Cerebellar nuclear complex (tissue), 1 donor: ENCODE results near the gene TMEM9.
A peak's percentile ranks its signal among the peaks of the same experiment; 100 is the strongest.

ENCODE experiments used
- DNase-seq, 2 experiments: peaks; one replicate each; lab custom pipeline; 2025; lab: John Stamatoyannopoulos, UW

Gene TMEM9

GRCh38 chr1:201126832-201127754, 27.2 kb downstream of the TMEM9 start, which contains the start of gene ASCL5:
ASCL5 (minus strand) TSS chr1:201127184; CDS start chr1:201115372, 11,812 bp downstream.
- no peak for DNase-seq

- DNase-seq = no peak
These were observed 27.8 kb downstream of the TMEM9 start for GRCh38 chr1:201126463-201126831.

- DNase-seq = no peak
These were observed 28.5 kb downstream of the TMEM9 start for GRCh38 chr1:201125800-201126199.

- no peak for DNase-seq
These were observed 29.3 kb downstream of the TMEM9 start for GRCh38 chr1:201125019-201125418.

- DNase-seq = no peak
These were observed 30.4 kb downstream of the TMEM9 start for GRCh38 chr1:201123866-201124265.

- DNase-seq = no peak
These were observed 31.8 kb downstream of the TMEM9 start for GRCh38 chr1:201122321-201122957.

GRCh38 chr1:201119206-201120197, 34.8 kb downstream of the TMEM9 start:
- DNase-seq = no peak

- DNase-seq = no peak
These were observed 38.2 kb downstream of the TMEM9 start for GRCh38 chr1:201116091-201116490.

- DNase-seq = no peak
These were observed 38.8 kb downstream of the TMEM9 start for GRCh38 chr1:201115390-201115937.

- DNase-seq = peak; percentile 48 to 83
These were observed 39.8 kb downstream of the TMEM9 start for GRCh38 chr1:201114245-201115131.

GRCh38 chr1:201113451-201114244, 40.6 kb downstream of the TMEM9 start:
- no peak for DNase-seq

GRCh38 chr1:201112926-201113325, 41.3 kb downstream of the TMEM9 start:
- DNase-seq = no peak

- no peak for DNase-seq
These were observed 42.0 kb downstream of the TMEM9 start, which contains the start of gene CACNA1S for GRCh38 chr1:201112173-201112731. CACNA1S (minus strand) TSS chr1:201112426; CDS start chr1:201112339, 87 bp downstream.

- no peak for DNase-seq
These were observed 42.6 kb downstream of the TMEM9 start for GRCh38 chr1:201111672-201112071.

GRCh38 chr1:201111156-201111555, 43.1 kb downstream of the TMEM9 start:
- no peak for DNase-seq

GRCh38 chr1:201110616-201111015, 43.7 kb downstream of the TMEM9 start:
- DNase-seq = no peak

- DNase-seq = no peak
These were observed 44.1 kb downstream of the TMEM9 start for GRCh38 chr1:201110138-201110537.

GRCh38 chr1:201109651-201110050, 44.6 kb downstream of the TMEM9 start:
- DNase-seq = no peak

- no peak for DNase-seq
These were observed 45.7 kb downstream of the TMEM9 start for GRCh38 chr1:201108614-201109013.
